CD14-positive monocyte (primary cell): ENCODE results near the gene GRIN1. TPM values are rescaled to one million over a fixed set of nuclear protein-coding genes. Genes with fewer than 3 reads are reported as not detected.
A peak's percentile ranks its signal among the peaks of the same experiment; 100 is the strongest.

Experiments used
- DNase-seq, 3 donors: peaks; one replicate each; pipeline ENCODE4 v3.0.0-alpha.2; 2011 to 2022
- H2AFZ ChIP-seq: 2 replicates; pipeline ENCODE4 v1.6.0; 2012; ENCODE audit warnings: mild to moderate bottlenecking, low read depth, low read length, inconsistent platforms; ENCODE audit not compliant: insufficient read depth, poor library complexity, severe bottlenecking
- H3K27ac ChIP-seq, 2 donors: 1 replicate in 1 of 2; 2 replicates in 1 of 2; pipeline ENCODE4 v1.5.1; 2012 to 2013; ENCODE audit warnings: low read length in 2 of 2, control low read depth in 1 of 2, inconsistent platforms in 1 of 2, low read depth in 1 of 2, mild to moderate bottlenecking in 1 of 2
- H3K27me3 ChIP-seq, 2 donors: one replicate each; pipeline versions ENCODE4 v1.6.0 to v1.6.1; 2011 to 2013; ENCODE audit warnings: low read length in 2 of 2; ENCODE audit not compliant: control insufficient read depth in 2 of 2, insufficient read depth in 2 of 2
- H3K36me3 ChIP-seq, 2 donors: replicated peaks in 1 of 2; 1 replicate in 1 of 2; 2 replicates in 1 of 2; pipeline versions ENCODE4 v1.5.1 to v1.6.1; 2012 to 2013; ENCODE audit warnings: low read length in 2 of 2, control low read depth in 1 of 2, inconsistent platforms in 1 of 2, mild to moderate bottlenecking in 1 of 2; ENCODE audit not compliant: insufficient read depth in 2 of 2, control insufficient read depth in 1 of 2
- H3K4me1 ChIP-seq, 2 donors: 1 replicate in 1 of 2; 2 replicates in 1 of 2; pipeline versions ENCODE4 v1.5.1 to v1.6.1; 2012 to 2013; ENCODE audit warnings: low read length in 2 of 2, control low read depth in 1 of 2, inconsistent platforms in 1 of 2, mild to moderate bottlenecking in 1 of 2, moderate library complexity in 1 of 2; ENCODE audit not compliant: insufficient read depth in 2 of 2, control insufficient read depth in 1 of 2
- H3K4me2 ChIP-seq: replicated peaks from 2 replicates; pipeline ENCODE3; 2012; ENCODE audit warnings: low read length, moderate library complexity, mild to moderate bottlenecking; ENCODE audit not compliant: poor library complexity, severe bottlenecking; ENCODE audit errors: extremely low read depth
- H3K4me3 ChIP-seq, 3 experiments: fragments of 200-600 bp in 1 of 3; sonication (generic) in 1 of 3; replicated peaks in 1 of 3; 1 replicate in 2 of 3; 2 replicates in 1 of 3; pipeline ENCODE4 v1.5.1; 2011 to 2013; ENCODE audit warnings: low read length in 3 of 3, mild to moderate bottlenecking in 3 of 3, control low read depth in 2 of 3, low read depth in 2 of 3, inconsistent platforms in 1 of 3, moderate library complexity in 1 of 3
- H3K79me2 ChIP-seq: 2 replicates; pipeline ENCODE4 v1.6.0; 2012; ENCODE audit warnings: mild to moderate bottlenecking, control low read depth, inconsistent platforms, low read length, moderate library complexity; ENCODE audit not compliant: insufficient read depth
- H3K9ac ChIP-seq: 2 replicates; pipeline ENCODE4 v1.6.0; 2017; ENCODE audit warnings: low read length, mild to moderate bottlenecking; ENCODE audit not compliant: insufficient read depth, poor library complexity, severe bottlenecking
- H3K9me3 ChIP-seq, 2 donors: replicated peaks in 1 of 2; 1 replicate in 1 of 2; 2 replicates in 1 of 2; pipeline versions ENCODE4 v1.5.1 to v1.6.1; 2012 to 2013; ENCODE audit warnings: low read length in 2 of 2, control low read depth in 1 of 2; ENCODE audit not compliant: control insufficient read depth in 1 of 2, insufficient read depth in 1 of 2
- H4K20me1 ChIP-seq: 2 replicates; pipeline ENCODE4 v1.6.0; 2012; ENCODE audit warnings: mild to moderate bottlenecking, low read length, control low read depth, moderate library complexity; ENCODE audit not compliant: insufficient read depth
- H3K27ac Mint-ChIP-seq, 7 donors: one replicate each; pipeline ENCODE4 v1.8.0; 2020; ENCODE audit warnings: mild to moderate bottlenecking in 7 of 7, mixed read lengths in 7 of 7, moderate library complexity in 6 of 7, inconsistent platforms in 2 of 7
- H3K27me3 Mint-ChIP-seq, 3 donors: one replicate each; pipeline ENCODE4 v1.8.0; 2021 to 2022; ENCODE audit warnings: low read depth in 3 of 3, mild to moderate bottlenecking in 3 of 3, mixed read lengths in 3 of 3, moderate library complexity in 3 of 3, inconsistent platforms in 1 of 3
- H3K36me3 Mint-ChIP-seq, 2 donors: one replicate each; pipeline ENCODE4 v1.8.0; 2020; ENCODE audit warnings: mixed read lengths in 2 of 2, inconsistent platforms in 1 of 2, mild to moderate bottlenecking in 1 of 2
- H3K4me1 Mint-ChIP-seq: one replicate; pipeline ENCODE4 v1.8.0; 2020; ENCODE audit warnings: mild to moderate bottlenecking, mixed read lengths
- H3K4me3 Mint-ChIP-seq, 2 donors: one replicate each; pipeline ENCODE4 v1.8.0; 2020; ENCODE audit warnings: mild to moderate bottlenecking in 2 of 2, mixed read lengths in 2 of 2, moderate library complexity in 1 of 2
- H3K9me3 Mint-ChIP-seq, 7 donors: one replicate each; pipeline ENCODE4 v1.8.0; 2020 to 2022; ENCODE audit warnings: mixed read lengths in 7 of 7, mild to moderate bottlenecking in 6 of 7, moderate library complexity in 6 of 7, inconsistent platforms in 2 of 7
- CTCF ChIP-seq: fragments of 200-600 bp; IDR thresholded peaks from one replicate; pipeline ENCODE4 v1.8.0; 2022; ENCODE audit warnings: antibody characterized with exemption, mild to moderate bottlenecking
- WGBS: methylation state at CpG from one replicate; pipeline ENCODE4 v1.1.5; 2013; ENCODE audit warnings: missing lambda C conversion rate; ENCODE audit not compliant: insufficient coverage; 5-methylcytosine and 5-hydroxymethylcytosine counted together
- intact Hi-C, 2 donors: fragments of 100-400 bp; cut with micrococcal nuclease; formaldehyde crosslinking; loops; one replicate each; pipeline versions ENCODE4 v1.15.0 to v1.15.1; 2023
- polyA plus RNA-seq, 3 donors: library from polyadenylated mRNA; depleted of rRNA in 1 of 3; unstranded in 2 of 3; stranded (reverse) in 1 of 3; fragments of 300-500 nt in 2 of 3; fragments of >200 nt in 1 of 3; fragmentation: Illumina TruSeq in 2 of 3; gene quantifications; 1 replicate in 2 of 3; 2 replicates in 1 of 3; pipeline ENCODE4 v1.2.3, GENCODE V29; 2012 to 2021

The GRIN1 gene
- polyA plus RNA-seq, 3 donors, result not detected

- no peaks in the 10 kb centered on the region for H3K4me1 Mint-ChIP-seq
- TF ChIP-seq CTCF, result no peak
- H3K27me3 Mint-ChIP-seq, result peaks cover 10 to 26% (median 17%) of the 10 kb centered on the region in 3 donors
- DNase-seq, result no peak
- Histone ChIP-seq H3K4me1 (no peaks in the 10 kb centered on the region), H3K9ac (no peak overlapping the region), H4K20me1 (no peaks in the 10 kb centered on the region), H3K27ac (no peak overlapping the region), H3K36me3 (no peaks in the 10 kb centered on the region), H3K4me3 (no peak overlapping the region), H3K79me2 (no peaks in the 10 kb centered on the region), H3K27me3 (peaks cover 0 to 3% of the 10 kb centered on the region in 2 donors), H2AFZ (no peak overlapping the region), H3K9me3 (peaks cover 0 to 15% of the 10 kb centered on the region in 2 donors), H3K4me2 (no peak overlapping the region)
- H3K27ac Mint-ChIP-seq, result no peak overlapping the region
- H3K9me3 Mint-ChIP-seq, result peaks cover 5 to 20% (median 12%) of the 10 kb centered on the region in 7 donors
- no peaks in the 10 kb centered on the region for H3K36me3 Mint-ChIP-seq
- H3K4me3 Mint-ChIP-seq, result no peak overlapping the region
- intact Hi-C loops, result no loop called here
- 69% methylated on average over 4 of the region's 5 CpGs for WGBS
These were observed 10.4 kb downstream of the GRIN1 start for GRCh38 chr9:137149363-137149762.

- no peak overlapping the region for H3K9ac ChIP-seq
- intact Hi-C loops, result no loop called here
- TF ChIP-seq CTCF, result no peak
- H4K20me1 ChIP-seq, result no peaks in the 10 kb centered on the region
- H3K79me2 ChIP-seq, result no peaks in the 10 kb centered on the region
- peak overlapping the region in 1 of 7 donors; percentile 7 for H3K27ac Mint-ChIP-seq
- peaks cover 0 to 15% of the 10 kb centered on the region in 2 donors for H3K9me3 ChIP-seq
- H3K9me3 Mint-ChIP-seq, result peaks cover 5 to 20% (median 12%) of the 10 kb centered on the region in 7 donors
- H3K27me3 Mint-ChIP-seq, result peaks cover 14 to 32% (median 24%) of the 10 kb centered on the region in 3 donors
- no peak overlapping the region for H3K4me3 ChIP-seq
- 53% methylated on average over 9 of the region's 20 CpGs for WGBS
- H3K27ac ChIP-seq, result no peak overlapping the region
- H3K4me1 ChIP-seq, result no peaks in the 10 kb centered on the region
- H3K4me2 ChIP-seq, result no peak overlapping the region
- no peak overlapping the region for H2AFZ ChIP-seq
- no peaks in the 10 kb centered on the region for H3K36me3 Mint-ChIP-seq
- DNase-seq, result no peak
- peaks cover 0 to 4% of the 10 kb centered on the region in 2 donors for H3K27me3 ChIP-seq
- H3K4me3 Mint-ChIP-seq, result no peak overlapping the region
- no peaks in the 10 kb centered on the region for H3K36me3 ChIP-seq
- H3K4me1 Mint-ChIP-seq, result no peaks in the 10 kb centered on the region
These were observed 11.1 kb downstream of the GRIN1 start for GRCh38 chr9:137149942-137150616.
